Measurements from ENCODE around the gene PI4KB. TPM values are rescaled to one million over a fixed set of nuclear protein-coding genes. Genes with fewer than 3 reads are reported as not detected.

The PI4KB gene
- total and polyA plus RNA-seq, 9 of the 15 experiments (the other 6 are each of a cell fraction or from before 2014, with no cell fraction given) = 3.1 to 65.4 (median 45.1) TPM

DNA sequence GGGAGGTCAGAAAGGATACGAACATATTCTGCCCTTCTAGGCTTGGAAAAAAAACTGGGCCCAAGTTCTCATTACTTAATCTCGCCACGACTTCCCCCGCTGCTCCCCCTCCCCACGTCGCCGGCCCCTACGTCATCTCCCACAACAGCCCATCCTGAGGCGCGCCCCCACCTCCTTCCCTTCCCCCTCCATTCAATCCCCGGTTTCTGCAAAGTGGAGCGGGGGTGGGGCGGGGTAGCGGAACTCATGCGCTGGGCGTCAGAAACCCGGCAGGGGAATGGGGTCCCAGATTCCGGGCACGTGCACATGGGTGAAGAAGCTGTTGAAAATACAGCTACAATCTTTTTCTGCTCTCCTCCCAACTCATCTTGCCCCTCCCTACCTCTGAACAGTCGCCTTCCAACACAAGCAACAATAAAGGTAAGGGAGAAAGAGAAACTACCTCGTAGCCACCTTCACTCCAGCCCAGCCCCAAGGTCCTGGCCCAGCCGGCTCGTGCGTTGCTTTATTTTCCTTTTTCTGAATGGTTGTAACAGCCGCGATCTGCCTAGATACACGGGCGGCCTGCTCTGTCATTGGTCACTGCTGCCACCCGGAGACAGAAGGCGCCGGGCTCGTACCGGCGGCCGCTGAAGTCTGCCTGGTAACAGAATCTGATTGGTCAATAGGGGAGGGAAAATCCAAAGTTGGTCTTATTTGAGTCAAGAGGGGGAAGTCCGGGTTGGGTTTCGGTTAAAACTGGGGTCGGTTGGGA, 19.7 kb upstream of the PI4KB start, which contains the start of gene RFX5 (continued):
- TF ChIP-seq COPS2 (conservative IDR thresholded peaks at IDR 0.05) (no peak), NR4A1 (CRISPR knock-in tag; IDR thresholded peaks at IDR 0.05) (no peak), NR4A1 (tag; IDR thresholded peaks at IDR 0.05) (0 out of 2 replicates have a peak, but pooled peaks have one; percentile 17), HDAC3 (IDR thresholded peaks at IDR 0.05; ENCODE audit: borderline replicate concordance, partially characterized antibody) (peak; percentile 43), RBFOX2 (IDR thresholded peaks at IDR 0.05; ENCODE audit: low read depth, low read length) (peak; percentile 84), DPF2 (IDR thresholded peaks at IDR 0.05) (peak; percentile 80), TAF1 (IDR thresholded peaks at IDR 0.05; ENCODE audit: control insufficient read depth, extremely low read depth, insufficient read depth, low read length, severe bottlenecking) (peak; percentile 69), POLR2G (IDR thresholded peaks at IDR 0.05; ENCODE audit: low read depth, low read length) (peak; percentile 82), ELF1 (tag; IDR thresholded peaks at IDR 0.05) (peak; percentile 73; the same call in 1 of the 2 replicates), ZNF311 (CRISPR knock-in tag; IDR thresholded peaks at IDR 0.05) (no peak)
- TF ChIP-seq, protein P1, sequence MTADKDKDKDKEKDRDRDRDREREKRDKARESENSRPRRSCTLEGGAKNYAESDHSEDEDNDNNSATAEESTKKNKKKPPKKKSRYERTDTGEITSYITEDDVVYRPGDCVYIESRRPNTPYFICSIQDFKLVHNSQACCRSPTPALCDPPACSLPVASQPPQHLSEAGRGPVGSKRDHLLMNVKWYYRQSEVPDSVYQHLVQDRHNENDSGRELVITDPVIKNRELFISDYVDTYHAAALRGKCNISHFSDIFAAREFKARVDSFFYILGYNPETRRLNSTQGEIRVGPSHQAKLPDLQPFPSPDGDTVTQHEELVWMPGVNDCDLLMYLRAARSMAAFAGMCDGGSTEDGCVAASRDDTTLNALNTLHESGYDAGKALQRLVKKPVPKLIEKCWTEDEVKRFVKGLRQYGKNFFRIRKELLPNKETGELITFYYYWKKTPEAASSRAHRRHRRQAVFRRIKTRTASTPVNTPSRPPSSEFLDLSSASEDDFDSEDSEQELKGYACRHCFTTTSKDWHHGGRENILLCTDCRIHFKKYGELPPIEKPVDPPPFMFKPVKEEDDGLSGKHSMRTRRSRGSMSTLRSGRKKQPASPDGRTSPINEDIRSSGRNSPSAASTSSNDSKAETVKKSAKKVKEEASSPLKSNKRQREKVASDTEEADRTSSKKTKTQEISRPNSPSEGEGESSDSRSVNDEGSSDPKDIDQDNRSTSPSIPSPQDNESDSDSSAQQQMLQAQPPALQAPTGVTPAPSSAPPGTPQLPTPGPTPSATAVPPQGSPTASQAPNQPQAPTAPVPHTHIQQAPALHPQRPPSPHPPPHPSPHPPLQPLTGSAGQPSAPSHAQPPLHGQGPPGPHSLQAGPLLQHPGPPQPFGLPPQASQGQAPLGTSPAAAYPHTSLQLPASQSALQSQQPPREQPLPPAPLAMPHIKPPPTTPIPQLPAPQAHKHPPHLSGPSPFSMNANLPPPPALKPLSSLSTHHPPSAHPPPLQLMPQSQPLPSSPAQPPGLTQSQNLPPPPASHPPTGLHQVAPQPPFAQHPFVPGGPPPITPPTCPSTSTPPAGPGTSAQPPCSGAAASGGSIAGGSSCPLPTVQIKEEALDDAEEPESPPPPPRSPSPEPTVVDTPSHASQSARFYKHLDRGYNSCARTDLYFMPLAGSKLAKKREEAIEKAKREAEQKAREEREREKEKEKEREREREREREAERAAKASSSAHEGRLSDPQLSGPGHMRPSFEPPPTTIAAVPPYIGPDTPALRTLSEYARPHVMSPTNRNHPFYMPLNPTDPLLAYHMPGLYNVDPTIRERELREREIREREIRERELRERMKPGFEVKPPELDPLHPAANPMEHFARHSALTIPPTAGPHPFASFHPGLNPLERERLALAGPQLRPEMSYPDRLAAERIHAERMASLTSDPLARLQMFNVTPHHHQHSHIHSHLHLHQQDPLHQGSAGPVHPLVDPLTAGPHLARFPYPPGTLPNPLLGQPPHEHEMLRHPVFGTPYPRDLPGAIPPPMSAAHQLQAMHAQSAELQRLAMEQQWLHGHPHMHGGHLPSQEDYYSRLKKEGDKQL (CRISPR knock-in tag; IDR thresholded peaks at IDR 0.05; ENCODE audit: borderline replicate concordance) = no peak
- TF ChIP-seq, protein P2, sequence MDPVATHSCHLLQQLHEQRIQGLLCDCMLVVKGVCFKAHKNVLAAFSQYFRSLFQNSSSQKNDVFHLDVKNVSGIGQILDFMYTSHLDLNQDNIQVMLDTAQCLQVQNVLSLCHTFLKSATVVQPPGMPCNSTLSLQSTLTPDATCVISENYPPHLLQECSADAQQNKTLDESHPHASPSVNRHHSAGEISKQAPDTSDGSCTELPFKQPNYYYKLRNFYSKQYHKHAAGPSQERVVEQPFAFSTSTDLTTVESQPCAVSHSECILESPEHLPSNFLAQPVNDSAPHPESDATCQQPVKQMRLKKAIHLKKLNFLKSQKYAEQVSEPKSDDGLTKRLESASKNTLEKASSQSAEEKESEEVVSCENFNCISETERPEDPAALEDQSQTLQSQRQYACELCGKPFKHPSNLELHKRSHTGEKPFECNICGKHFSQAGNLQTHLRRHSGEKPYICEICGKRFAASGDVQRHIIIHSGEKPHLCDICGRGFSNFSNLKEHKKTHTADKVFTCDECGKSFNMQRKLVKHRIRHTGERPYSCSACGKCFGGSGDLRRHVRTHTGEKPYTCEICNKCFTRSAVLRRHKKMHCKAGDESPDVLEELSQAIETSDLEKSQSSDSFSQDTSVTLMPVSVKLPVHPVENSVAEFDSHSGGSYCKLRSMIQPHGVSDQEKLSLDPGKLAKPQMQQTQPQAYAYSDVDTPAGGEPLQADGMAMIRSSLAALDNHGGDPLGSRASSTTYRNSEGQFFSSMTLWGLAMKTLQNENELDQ (CRISPR knock-in tag; IDR thresholded peaks at IDR 0.05; ENCODE audit: borderline replicate concordance) = no peak
- TF ChIP-seq, protein P3, sequence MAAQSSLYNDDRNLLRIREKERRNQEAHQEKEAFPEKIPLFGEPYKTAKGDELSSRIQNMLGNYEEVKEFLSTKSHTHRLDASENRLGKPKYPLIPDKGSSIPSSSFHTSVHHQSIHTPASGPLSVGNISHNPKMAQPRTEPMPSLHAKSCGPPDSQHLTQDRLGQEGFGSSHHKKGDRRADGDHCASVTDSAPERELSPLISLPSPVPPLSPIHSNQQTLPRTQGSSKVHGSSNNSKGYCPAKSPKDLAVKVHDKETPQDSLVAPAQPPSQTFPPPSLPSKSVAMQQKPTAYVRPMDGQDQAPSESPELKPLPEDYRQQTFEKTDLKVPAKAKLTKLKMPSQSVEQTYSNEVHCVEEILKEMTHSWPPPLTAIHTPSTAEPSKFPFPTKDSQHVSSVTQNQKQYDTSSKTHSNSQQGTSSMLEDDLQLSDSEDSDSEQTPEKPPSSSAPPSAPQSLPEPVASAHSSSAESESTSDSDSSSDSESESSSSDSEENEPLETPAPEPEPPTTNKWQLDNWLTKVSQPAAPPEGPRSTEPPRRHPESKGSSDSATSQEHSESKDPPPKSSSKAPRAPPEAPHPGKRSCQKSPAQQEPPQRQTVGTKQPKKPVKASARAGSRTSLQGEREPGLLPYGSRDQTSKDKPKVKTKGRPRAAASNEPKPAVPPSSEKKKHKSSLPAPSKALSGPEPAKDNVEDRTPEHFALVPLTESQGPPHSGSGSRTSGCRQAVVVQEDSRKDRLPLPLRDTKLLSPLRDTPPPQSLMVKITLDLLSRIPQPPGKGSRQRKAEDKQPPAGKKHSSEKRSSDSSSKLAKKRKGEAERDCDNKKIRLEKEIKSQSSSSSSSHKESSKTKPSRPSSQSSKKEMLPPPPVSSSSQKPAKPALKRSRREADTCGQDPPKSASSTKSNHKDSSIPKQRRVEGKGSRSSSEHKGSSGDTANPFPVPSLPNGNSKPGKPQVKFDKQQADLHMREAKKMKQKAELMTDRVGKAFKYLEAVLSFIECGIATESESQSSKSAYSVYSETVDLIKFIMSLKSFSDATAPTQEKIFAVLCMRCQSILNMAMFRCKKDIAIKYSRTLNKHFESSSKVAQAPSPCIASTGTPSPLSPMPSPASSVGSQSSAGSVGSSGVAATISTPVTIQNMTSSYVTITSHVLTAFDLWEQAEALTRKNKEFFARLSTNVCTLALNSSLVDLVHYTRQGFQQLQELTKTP (IDR thresholded peaks at IDR 0.05; ENCODE audit: low read depth in 1 of 2, partially characterized antibody in 2 of 2) = peak in 1 of 2 experiments; percentile 61
